NCI-H2171 (cell line): Measurements from ENCODE around the gene ARHGAP8.
"Not testable (repeated sequence)": the region's sequence is repeated elsewhere in the genome, so short reads cannot be mapped to it uniquely, and the experiment has no call there.

Experiments used
- DNase-seq: peaks from one replicate; lab custom pipeline; 2025; lab: John Stamatoyannopoulos, UW

ARHGAP8 gene

GRCh38 chr22:44739024-44739423, 13.4 kb upstream of the ARHGAP8 start:
- no peak for DNase-seq

GRCh38 chr22:44739666-44740065, 12.7 kb upstream of the ARHGAP8 start:
- DNase-seq = not testable (repeated sequence)

- DNase-seq = no peak
Measured at GRCh38 chr22:44740307-44740706, 12.1 kb upstream of the ARHGAP8 start.

- no peak for DNase-seq
Measured at GRCh38 chr22:44741929-44742328, 10.4 kb upstream of the ARHGAP8 start.

- DNase-seq = no peak
Measured at GRCh38 chr22:44743247-44743646, 9.1 kb upstream of the ARHGAP8 start.

- DNase-seq = no peak
Measured at GRCh38 chr22:44743804-44744211, 8.6 kb upstream of the ARHGAP8 start.

GRCh38 chr22:44745853-44746789, 6.3 kb upstream of the ARHGAP8 start:
- no peak for DNase-seq

GRCh38 chr22:44747784-44748127, 4.6 kb upstream of the ARHGAP8 start:
- DNase-seq = not testable (repeated sequence)

- no peak for DNase-seq
Measured at GRCh38 chr22:44748524-44748923, 3.9 kb upstream of the ARHGAP8 start.

- no peak for DNase-seq
Measured at GRCh38 chr22:44750481-44750880, 1.9 kb upstream of the ARHGAP8 start.

GRCh38 chr22:44753189-44754042, 1.0 kb downstream of the ARHGAP8 start:
- no peak for DNase-seq

GRCh38 chr22:44754998-44755397, 2.6 kb downstream of the ARHGAP8 start:
- no peak for DNase-seq

- no peak for DNase-seq
Measured at GRCh38 chr22:44755417-44755816, 3.0 kb downstream of the ARHGAP8 start.

- DNase-seq = no peak
Measured at GRCh38 chr22:44755956-44756361, 3.6 kb downstream of the ARHGAP8 start.

- peak; percentile 79 for DNase-seq
Measured at GRCh38 chr22:44758344-44758973, 6.1 kb downstream of the ARHGAP8 start.

GRCh38 chr22:44759001-44759400, 6.6 kb downstream of the ARHGAP8 start:
- DNase-seq = no peak

- DNase-seq = no peak
Measured at GRCh38 chr22:44759430-44760310, 7.3 kb downstream of the ARHGAP8 start.

GRCh38 chr22:44760476-44760875, 8.1 kb downstream of the ARHGAP8 start:
- DNase-seq = no peak

GRCh38 chr22:44761025-44761424, 8.7 kb downstream of the ARHGAP8 start:
- no peak for DNase-seq

GRCh38 chr22:44764373-44764772, 12.0 kb downstream of the ARHGAP8 start:
- no peak for DNase-seq

GRCh38 chr22:44764974-44765373, 12.6 kb downstream of the ARHGAP8 start:
- DNase-seq = no peak
